Epithelial cell of prostate (primary cell): ENCODE measurements around the gene ADH1C.
"Not testable (repeated sequence)": the region's sequence is repeated elsewhere in the genome, so short reads cannot be mapped to it uniquely, and the experiment has no call there.

Experiments
- DNase-seq: peaks from one replicate; pipeline ENCODE4 v3.0.0-alpha.2; 2011; ENCODE audit warnings: low read depth, low spot score
- H3K27ac ChIP-seq: fragments of 450-650 bp; 2 replicates; pipeline ENCODE4 v1.5.1; 2017; ENCODE audit warnings: mild to moderate bottlenecking

Gene ADH1C

DNA sequence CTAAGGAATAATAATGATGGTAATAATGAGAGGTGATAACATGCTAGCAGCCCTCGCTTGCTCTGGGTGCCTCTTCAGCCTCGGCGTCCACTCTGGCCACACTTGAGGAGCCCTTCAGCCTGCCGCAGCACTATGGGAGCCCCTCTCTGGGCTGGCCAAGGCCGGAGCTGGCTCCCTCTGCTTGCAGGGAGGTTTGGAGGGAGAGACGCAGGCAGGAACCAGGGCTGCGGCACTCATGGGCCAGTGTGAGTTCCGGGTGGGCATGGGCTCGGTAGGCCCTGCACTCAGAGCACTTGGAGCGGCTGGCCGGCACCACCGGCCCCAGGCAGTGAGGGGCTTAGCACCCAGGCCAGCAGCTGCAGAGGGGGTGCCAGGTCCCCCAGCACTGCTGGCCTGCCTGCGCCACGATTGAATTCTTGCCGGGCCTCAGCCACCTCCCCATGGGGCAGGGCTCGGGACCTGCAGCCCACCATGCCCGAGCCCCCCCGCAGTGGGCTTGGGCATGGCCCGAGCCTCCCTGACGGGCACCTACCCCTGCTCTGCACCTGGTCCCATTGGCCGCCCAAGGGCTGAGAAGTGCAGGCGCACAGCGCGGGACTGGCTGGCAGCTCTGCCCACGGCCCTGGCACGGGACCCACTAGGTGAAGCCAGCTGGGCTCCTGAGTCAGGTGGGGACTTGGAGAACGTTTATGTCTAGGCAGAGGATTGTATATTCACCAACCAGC is 7.1 kb upstream of the ADH1C start:
- DNase-seq: no peak
- H3K27ac ChIP-seq: no peak overlapping the region

DNA sequence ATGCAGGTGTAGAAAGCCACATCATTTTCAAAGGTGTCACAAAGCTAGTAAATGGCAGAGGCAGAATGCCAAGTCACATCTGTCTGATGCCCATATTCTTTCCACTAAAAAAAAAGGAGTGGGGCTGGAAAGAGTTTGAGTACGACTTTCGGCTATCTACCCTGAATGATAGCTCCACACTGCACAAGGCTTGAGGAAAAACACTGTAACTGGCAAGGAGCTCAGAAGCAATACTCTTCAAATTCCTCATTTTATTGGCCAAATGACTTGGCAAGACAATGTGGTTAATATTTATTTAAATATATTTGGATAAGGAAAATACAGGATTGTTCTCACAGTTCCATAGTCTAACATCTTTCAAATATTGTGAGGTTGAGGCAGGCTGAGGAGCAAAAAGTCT is 5.4 kb upstream of the ADH1C start:
- DNase-seq: no peak

DNA sequence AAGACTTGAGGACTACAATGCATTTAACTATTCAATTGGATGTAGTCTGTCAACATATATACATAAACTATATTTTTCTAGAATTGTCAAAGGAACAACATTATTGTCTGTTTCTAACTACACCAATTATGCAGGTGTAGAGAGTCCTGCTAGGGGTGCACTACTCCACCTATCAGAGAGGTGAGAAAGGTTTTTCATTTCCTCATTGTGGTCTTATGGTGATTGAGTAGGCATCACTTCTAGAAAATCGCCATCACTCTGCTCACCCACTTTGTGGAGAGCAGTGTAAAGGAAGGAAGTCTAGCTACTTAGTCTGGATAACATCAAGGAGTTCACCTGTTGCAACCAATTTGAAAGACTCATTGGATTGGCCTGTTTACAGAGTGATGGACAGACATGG is 4.4 kb upstream of the ADH1C start:
- H3K27ac ChIP-seq: no peak overlapping the region
- DNase-seq: no peak

More for the DNA sequence above, 5.4 kb upstream of the ADH1C start:
- no peak overlapping the region for H3K27ac ChIP-seq

DNA sequence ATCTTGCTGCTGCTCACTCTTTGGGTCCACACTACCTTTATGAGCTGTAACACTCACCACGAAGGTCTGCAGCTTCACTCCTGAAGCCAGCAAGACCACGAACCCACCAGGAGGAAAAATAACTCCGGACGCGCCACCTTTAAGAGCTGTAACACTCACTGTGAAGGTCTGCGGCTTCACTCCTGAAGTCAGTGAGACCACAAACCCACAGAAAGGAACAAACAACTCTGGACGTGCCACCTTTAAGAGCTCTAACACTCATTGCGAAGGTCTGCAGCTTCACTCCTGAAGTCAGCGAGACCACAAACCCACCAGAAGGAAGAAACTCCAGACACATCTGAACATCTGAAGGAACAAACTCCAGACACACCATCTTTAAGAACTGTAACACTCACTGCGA is 3.6 kb upstream of the ADH1C start:
- not testable (repeated sequence) for H3K27ac ChIP-seq, DNase-seq

DNA sequence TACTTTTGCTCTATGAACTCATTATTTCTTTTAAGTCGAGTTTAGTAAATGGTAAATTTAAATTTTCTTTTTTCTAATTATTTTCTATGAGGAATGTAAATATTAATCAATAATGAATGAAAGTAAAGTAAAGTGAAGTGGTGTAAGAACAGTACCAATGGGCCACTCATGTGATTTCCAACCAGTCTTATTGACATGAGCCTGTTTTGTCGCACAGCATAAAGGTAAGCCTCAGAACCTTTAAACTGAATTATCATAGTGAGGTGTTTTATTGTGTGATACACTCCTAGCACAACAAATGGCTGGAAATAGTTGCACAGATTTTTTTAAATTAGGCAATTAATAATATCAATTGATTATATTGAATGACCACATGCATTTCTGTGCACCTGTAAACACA is 1.1 kb downstream of the ADH1C start:
- no peak for DNase-seq
- no peak overlapping the region for H3K27ac ChIP-seq

DNA sequence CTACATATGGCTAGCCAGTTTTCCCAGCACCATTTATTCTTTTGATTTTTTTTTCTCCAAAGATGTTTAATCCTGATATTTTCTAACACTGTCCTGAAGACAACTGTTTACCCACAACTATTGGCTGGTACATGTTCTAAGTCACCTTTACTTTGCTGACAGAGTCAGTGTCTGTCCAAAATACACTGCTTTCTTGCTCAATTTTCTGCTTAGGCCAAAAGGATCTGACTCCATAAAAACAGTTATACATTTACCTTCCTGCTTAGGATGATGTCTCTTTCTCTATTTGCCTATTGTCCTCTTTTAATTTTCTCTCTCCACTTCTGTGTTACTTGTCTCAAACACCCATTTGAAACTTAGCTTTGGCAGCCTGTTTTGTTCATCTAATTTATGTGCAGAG is 3.2 kb downstream of the ADH1C start:
- DNase-seq: no peak
- H3K27ac ChIP-seq: no peak overlapping the region

DNA sequence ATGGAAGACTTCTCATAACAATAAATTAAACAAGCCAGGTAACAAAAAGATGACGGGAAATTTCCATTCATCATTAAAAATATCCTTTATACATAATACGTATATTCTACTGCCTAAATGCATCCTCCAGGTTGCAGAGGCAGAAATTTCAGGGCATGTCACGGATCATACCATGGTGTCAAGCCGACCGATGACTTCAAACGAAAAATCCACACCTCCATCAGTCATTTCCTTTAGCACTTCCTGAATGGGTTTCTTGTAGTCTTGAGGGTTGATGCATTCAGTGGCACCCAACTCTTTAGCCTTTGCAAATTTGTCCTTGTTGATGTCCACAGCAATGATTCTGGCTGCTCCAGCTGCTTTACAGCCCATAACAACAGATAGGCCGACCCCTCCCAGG is 9.9 kb downstream of the ADH1C start:
- not testable (repeated sequence) for H3K27ac ChIP-seq, DNase-seq

DNA sequence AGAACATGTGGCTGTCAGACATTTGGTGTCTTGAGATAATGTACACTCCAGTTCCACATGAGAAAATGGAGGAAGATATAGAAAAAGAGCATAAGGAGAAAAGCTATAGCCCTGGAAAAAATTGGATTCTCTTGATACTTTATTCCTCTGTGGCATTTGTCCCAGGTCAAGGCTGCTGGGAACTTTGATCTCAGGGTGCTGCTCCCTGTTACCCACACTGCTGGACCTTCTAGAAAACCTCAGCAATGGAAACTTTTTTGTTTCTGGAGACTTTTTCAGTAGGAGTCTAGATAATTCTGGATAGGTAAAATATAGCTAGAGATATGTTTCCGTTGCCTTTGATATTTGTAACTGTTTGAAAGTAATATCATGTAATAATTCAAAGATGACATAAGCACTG is 11.1 kb downstream of the ADH1C start:
- DNase-seq: no peak

DNA sequence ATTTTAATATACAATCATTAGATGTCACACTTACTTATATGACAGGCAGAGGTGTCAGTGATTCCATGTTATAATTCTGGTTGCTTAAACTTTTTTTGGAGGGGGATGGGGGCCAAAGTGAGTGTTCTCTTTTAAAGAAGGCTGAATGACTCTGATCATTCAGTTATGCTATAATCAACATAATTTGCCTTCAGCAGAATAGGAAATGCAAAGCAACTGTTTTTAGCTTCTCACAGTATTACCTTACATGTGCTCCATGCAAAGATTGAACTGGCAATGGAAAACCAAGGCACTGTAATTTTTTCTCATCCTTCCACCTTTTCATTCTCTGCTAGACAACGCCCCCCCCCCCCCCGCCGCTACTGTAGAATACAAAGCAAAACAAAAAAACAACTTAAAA is 13.4 kb downstream of the ADH1C start:
- no peak overlapping the region for H3K27ac ChIP-seq

More for the DNA sequence above, 11.1 kb downstream of the ADH1C start:
- no peak overlapping the region for H3K27ac ChIP-seq

DNA sequence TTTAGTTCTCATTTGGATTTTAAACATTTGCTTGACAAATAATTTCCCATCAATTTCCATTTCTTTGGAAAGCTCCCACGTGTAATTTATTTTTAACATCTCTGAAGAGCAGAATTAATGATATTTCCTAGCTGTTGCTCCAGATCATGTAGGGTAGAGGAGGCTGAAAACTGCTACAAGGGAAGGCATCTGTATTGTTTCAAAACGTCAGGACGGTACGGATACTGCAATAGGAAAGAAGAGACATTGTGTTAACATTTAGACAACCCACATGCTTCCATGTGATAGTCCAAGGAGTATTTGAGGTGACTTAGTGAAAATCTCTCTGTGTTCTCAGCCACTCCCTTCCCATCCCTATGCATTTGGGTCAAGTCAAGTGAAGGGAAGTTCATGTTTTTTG is 16.0 kb downstream of the ADH1C start:
- no peak overlapping the region for H3K27ac ChIP-seq
- no peak for DNase-seq

More for the DNA sequence above, 13.4 kb downstream of the ADH1C start:
- no peak for DNase-seq

DNA sequence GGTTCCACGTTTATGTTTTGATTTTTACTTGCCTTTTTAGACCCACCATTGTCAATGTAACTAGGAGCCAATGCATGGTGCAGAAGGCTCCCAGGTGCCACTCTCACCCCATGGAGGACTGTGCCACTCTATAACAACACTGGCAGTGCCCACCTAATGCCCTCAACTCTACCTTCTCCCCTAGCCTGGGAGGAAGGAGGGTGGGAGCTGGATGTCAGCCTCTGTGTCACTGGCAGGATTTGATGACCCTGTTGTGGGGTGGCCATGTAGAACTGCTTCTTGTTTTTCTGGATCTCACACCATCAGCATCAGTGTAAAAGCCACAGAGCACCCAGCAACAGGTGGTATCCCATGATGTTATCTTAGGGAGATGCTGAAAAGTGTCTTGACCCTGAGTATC is 17.7 kb downstream of the ADH1C start:
- DNase-seq: no peak
- no peak overlapping the region for H3K27ac ChIP-seq

DNA sequence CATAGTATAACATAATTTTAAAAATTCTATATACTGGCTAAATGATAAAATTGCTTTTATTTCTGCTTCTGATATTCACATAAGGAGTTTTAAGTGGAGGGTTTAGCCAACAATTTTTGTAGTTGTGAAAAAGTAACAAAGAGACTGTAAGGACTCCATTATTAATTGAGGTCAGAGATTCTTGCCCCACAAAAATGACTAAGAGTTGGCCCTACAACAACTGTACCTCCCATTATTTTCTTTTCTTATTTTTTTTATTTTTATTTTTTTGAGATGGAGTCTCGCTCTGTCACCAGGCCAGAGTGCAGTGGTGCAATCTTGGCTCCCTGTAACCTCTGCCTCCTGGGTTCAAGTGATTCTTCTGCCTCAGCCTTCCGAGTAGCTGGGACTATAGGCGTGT is 21.9 kb downstream of the ADH1C start:
- no peak overlapping the region for H3K27ac ChIP-seq
- DNase-seq: no peak

DNA sequence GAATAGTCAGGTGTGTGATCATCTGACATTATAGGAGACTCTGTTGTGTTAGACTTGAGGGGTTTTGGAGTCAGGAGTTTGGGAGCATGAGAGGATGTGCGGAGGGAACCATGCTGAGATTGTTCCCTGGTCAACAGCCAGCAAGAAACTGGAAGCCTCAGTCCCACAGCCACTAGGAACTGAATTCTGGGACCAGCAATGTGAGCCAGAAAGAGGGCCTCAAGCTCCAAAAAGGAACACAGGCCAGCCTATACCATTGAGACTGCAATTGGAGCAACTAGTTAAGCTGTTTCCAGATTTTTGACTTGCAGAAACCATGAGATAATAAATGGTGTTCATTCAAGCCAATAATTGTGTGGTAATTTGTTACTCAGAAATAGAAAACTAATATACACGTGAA is 22.7 kb downstream of the ADH1C start:
- no peak overlapping the region for H3K27ac ChIP-seq
- DNase-seq: no peak

DNA sequence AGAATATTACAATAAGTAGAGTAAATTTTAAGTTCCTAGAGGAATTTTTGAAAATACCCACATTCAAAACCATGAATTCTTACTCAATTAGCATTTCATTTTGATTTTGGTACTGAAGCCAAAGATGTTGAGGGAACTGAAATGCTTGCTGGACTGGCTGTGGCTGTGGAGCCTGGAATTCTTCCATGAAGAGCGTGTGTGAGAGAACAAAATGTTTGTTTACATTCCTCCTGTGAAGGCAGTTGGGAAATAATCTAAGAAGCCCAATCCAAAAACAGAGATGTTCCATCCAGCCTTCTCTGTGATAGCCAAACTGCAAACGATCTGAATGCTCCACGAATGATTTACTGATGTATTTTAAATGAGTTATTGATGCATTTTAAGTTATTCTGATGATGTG is 27.6 kb downstream of the ADH1C start:
- no peak for DNase-seq

DNA sequence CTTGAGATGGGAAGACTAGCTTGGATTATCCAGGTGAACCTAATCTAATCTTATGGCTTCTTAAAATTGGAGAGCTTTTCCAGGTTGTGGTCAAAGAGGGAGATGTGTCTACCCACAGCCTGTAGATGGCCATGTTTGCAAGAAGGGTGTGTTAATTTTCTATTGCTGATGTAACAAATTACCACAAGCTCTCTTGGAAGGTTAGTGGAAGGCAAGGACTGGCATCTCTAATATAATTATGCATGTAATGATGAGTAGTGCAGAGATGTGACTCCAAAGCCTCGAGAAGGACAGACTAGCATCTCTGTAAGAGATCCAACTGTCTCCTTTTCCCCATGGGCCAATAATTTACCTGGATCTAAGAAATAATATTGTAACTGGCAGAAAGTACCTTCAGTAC is 28.2 kb downstream of the ADH1C start:
- no peak for DNase-seq
- H3K27ac ChIP-seq: no peak overlapping the region

More for the DNA sequence above, 27.6 kb downstream of the ADH1C start:
- H3K27ac ChIP-seq: no peak overlapping the region

DNA sequence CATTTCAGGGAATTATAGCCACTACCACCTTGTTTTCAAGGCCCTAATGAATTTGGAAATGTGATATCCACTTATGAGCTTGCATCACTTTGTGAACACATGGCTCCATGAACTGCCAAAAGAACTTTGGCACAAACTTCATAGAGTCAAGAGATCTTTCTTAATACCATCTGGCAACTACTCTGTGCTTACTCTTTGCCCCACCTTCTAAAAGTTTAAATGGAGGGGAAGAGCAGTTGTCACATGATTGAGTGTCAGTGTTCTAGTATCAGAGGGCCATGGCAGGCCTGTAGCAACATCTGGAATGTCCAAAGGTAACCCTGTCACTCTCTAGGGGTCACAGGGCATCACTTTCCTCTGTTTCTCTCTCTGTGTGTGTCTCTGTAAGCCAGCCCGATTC is 28.8 kb downstream of the ADH1C start:
- no peak for DNase-seq
- no peak overlapping the region for H3K27ac ChIP-seq

DNA sequence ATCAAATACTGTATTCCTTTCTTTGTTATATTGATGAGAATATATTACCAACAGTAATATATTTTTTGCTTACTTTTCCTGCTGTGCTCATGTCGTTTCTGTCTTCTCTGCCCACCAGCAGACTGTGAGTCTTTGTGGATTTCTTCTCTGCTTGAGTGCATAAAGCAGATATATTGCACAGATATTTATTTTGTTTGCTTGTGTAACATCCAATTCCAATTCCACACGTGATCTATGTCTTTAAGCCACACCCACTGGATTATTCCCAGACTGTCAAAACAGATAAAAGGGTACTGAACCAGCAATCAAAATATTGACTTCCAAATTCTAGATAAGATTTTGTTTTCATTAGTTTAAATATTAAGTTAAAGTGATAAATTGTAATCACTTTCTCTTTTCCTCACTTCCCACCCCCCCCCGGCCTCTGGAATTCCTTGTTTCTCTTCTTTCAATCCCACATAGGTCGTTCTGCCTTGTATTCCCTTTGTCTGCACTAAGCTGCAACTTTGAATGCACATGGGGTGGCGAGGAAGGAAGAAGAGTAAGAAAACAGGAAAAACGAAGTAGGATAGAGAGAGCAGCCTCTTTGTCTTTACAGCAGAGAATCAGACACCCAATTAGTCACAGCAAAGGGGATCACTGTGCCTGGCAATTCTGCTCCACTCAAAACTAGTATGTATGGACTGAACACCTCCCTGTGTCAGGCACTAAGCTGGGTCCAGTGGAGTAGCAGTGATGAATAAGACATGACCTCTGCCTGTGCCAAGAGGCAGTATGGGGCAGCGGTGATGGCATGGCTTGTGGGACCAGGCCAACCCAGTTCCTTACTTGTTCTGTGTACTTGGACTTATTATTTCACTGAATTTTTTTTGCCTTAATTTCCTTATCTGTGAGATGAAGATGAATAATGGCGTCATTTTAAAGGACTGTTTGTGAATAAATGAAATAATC is 31.0 kb downstream of the ADH1C start, which contains the start of gene ADH1B:
Gene ADH1B (minus strand): TSS at position 161 of the 951 bp plus-strand sequence. CDS start 70 bp downstream, at position 91.
- no peak within 1 kb of the TSS for H3K27ac ChIP-seq
- DNase-seq: no peak

DNA sequence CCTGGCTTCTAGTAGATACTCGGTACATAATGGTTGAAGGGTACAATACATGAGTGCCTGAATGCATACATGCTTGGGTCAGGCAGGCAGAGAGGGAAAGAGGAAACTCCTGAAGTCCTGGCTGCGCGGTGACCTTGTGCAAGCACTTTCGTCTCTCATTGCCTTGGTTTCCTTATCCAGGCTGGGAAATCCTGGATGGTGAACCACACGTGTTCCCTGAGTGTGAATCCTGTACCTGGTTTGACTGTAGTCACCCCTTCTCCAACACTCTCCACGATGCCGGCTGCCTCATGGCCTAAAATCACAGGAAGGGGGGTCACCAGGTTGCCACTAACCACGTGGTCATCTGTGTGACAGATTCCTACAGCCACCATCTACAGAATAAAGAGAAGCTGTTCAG is 34.7 kb downstream of the ADH1C start:
- not testable (repeated sequence) for DNase-seq

DNA sequence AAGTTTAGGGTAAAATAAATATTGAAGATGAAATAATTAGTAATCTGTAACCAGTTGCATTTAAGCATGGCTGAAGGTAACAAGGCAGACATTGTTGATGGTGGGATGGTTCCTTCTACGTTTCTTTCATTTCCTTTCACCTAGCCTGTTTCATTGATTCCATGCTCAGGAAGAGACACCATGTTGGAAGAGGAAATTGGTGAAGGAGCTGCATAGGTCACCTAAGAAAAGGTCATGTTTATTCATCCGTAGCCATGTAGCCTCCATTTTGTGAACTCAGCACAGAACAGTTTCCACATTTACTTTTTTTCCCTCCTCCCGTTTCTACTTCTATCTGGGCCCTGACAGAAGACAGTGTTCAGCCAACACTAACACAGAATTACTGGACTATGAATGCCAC is 35.2 kb downstream of the ADH1C start:
- DNase-seq: no peak
- no peak overlapping the region for H3K27ac ChIP-seq

More for the DNA sequence above, 34.7 kb downstream of the ADH1C start:
- not testable (repeated sequence) for H3K27ac ChIP-seq

DNA sequence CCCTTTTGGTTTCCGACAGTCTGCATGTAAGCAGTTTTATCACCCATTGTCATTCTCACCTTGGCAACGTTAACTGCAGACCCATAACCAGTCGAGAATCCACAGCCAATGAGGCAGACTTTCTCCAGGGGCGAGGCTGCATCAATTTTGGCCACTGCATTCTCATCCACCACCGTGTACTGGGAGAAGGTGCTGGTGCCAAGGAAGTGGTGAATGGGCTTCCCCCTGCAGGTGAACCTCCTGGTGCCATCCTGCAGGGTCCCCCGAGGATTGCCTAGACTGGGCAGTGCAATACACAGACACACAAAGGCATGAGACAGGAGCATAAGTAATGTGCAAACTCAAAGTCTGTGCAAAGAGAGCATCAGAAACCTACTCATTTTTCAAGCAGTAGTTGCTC is 36.7 kb downstream of the ADH1C start:
- no peak overlapping the region for H3K27ac ChIP-seq
- DNase-seq: no peak

DNA sequence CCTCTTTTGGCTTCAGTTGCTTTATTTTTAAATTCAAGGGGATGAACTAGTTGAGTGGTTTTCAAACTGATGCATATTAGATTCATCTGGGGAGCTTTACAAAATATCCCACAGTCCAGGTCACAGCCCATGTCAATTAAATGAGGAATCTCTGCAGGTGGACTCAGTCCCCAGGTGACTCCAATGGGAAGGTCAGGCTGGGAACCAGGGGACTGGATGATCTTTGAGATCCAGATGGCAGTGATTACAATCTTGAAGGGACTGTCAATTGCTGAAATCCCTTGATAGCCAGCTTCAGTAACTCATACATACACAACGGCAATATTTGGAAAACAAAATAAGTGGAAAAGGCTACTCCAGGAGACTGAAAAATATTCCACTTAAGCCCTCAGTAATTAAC is 38.3 kb downstream of the ADH1C start:
- no peak for DNase-seq
- H3K27ac ChIP-seq: no peak overlapping the region
